A549 (cell line): Measurements from ENCODE around the gene MAPT. TPM values are rescaled to one million over a fixed set of nuclear protein-coding genes. Genes with fewer than 3 reads are reported as not detected.
A peak's percentile ranks its signal among the peaks of the same experiment; 100 is the strongest.

Experiments used
- ATAC-seq, 2 experiments: fragments of 200-7000 bp in 1 of 2; fragments of >200 bp in 1 of 2; cut with Nextera tagmentation in 1 of 2; cut with Tn5 transposase in 1 of 2; 3 replicates each; pipeline versions ENCODE4 v1.8.0 to v1.9.1; 2018 to 2020; ENCODE audit warnings: mild to moderate bottlenecking in 1 of 2, moderate library complexity in 1 of 2
- CTCF ChIA-PET: fragments of 300-600 bp; sonication (Branson Sonifier 250); formaldehyde crosslinking; extraction: SDS; loops from one replicate; lab custom pipeline; 2021; ENCODE audit warnings: antibody characterized with exemption, inconsistent platforms; lab: Yijun Ruan, JAX
- POLR2A ChIA-PET: fragments of 350-600 bp; formaldehyde crosslinking; extraction: SDS; loops from one replicate; lab custom pipeline; 2021; ENCODE audit warnings: antibody characterized with exemption, inconsistent platforms; lab: Yijun Ruan, JAX
- DNase-seq, 2 experiments: peaks; one replicate each; pipeline versions ENCODE4 v3.0.0 to v3.0.0-alpha.2; 2011 to 2016; ENCODE audit warnings: low read depth in 1 of 2, low spot score in 1 of 2
- FAIRE-seq: peaks from 2 replicates; lab custom pipeline; 2011; peaks lifted over from hg19 to GRCh38; lab: Jason Lieb, UNC
- H3K27ac ChIP-seq, 2 experiments: fragments of >200 bp; sonication (Bioruptor Twin); formaldehyde crosslinking; 3 replicates each; pipeline ENCODE4 v1.5.1; 2016 to 2017
- H3K4me1 ChIP-seq: fragments of >200 bp; sonication (Bioruptor Twin); formaldehyde crosslinking; 3 replicates; pipeline ENCODE4 v1.6.1; 2016
- H3K4me2 ChIP-seq: fragments of >200 bp; sonication (Bioruptor Twin); formaldehyde crosslinking; 3 replicates; pipeline ENCODE4 v1.6.1; 2016
- H3K4me3 ChIP-seq: fragments of >200 bp; sonication (Bioruptor Twin); formaldehyde crosslinking; 3 replicates; pipeline ENCODE4 v1.5.1; 2016
- H3K9me3 ChIP-seq: fragments of >200 bp; sonication (Bioruptor Twin); formaldehyde crosslinking; 3 replicates; pipeline ENCODE4 v1.6.1; 2016
- BHLHE40 ChIP-seq: IDR thresholded peaks from 2 replicates; pipeline ENCODE4 v1.6.1; 2012; ENCODE audit warnings: low read depth, low read length, inconsistent platforms
- CBX2 ChIP-seq: fragments of 200-600 bp; sonication (generic); IDR thresholded peaks from 2 replicates; pipeline ENCODE4 v1.6.1; 2016; ENCODE audit warnings: low read depth, mild to moderate bottlenecking, borderline replicate concordance
- CBX8 ChIP-seq: fragments of 200-600 bp; sonication (generic); IDR thresholded peaks from 2 replicates; pipeline ENCODE4 v1.6.1; 2016
- CEBPB ChIP-seq, 2 experiments: fragments of >200 bp in 1 of 2; sonication (Bioruptor Twin) in 1 of 2; formaldehyde crosslinking in 1 of 2; IDR thresholded peaks; 2 replicates each; pipeline ENCODE4 v1.6.1; 2012 to 2016
- EHF ChIP-seq: fragments of 250-450 bp; sonication (Bioruptor Pico); IDR thresholded peaks from 2 replicates; pipeline ENCODE4 v1.5.0; 2020; ENCODE audit warnings: mild to moderate bottlenecking
- EP300 ChIP-seq, 2 experiments: fragments of >200 bp; sonication (Bioruptor Twin); formaldehyde crosslinking; IDR thresholded peaks; 2 replicates in 1 of 2; 3 replicates in 1 of 2; pipeline ENCODE4 v1.6.1; 2016 to 2017
- FOSB ChIP-seq: fragments of 250-450 bp; sonication (Bioruptor Pico); IDR thresholded peaks from 2 replicates; pipeline ENCODE4 v1.5.0; 2020; ENCODE audit warnings: mild to moderate bottlenecking, moderate library complexity
- FOSL2 ChIP-seq, 2 experiments: fragments of 450-650 bp in 1 of 2; fragments of >200 bp in 1 of 2; sonication (Bioruptor Twin) in 1 of 2; formaldehyde crosslinking; IDR thresholded peaks; 2 replicates each; pipeline versions ENCODE4 v1.5.0 to v1.6.1; 2016 to 2020; ENCODE audit warnings: mild to moderate bottlenecking in 1 of 2, moderate library complexity in 1 of 2
- FOXS1 ChIP-seq: fragments of 250-450 bp; sonication (Bioruptor Pico); IDR thresholded peaks from 2 replicates; pipeline ENCODE4 v1.5.0; 2020; ENCODE audit warnings: mild to moderate bottlenecking, moderate library complexity
- GATA3 ChIP-seq: IDR thresholded peaks from 2 replicates; pipeline ENCODE4 v1.6.1; 2012; ENCODE audit warnings: borderline replicate concordance
- HOXA7 ChIP-seq: fragments of 250-450 bp; sonication (Bioruptor Pico); IDR thresholded peaks from 2 replicates; pipeline ENCODE4 v1.5.0; 2020; ENCODE audit warnings: mild to moderate bottlenecking, moderate library complexity
- HOXB13 ChIP-seq: fragments of 250-450 bp; sonication (Bioruptor Pico); IDR thresholded peaks from 2 replicates; pipeline ENCODE4 v1.5.0; 2020; ENCODE audit warnings: low read depth, mild to moderate bottlenecking, moderate library complexity
- HOXB5 ChIP-seq: fragments of 250-450 bp; sonication (Bioruptor Pico); IDR thresholded peaks from 2 replicates; pipeline ENCODE4 v1.5.0; 2020; ENCODE audit warnings: mild to moderate bottlenecking, moderate library complexity
- JUN ChIP-seq, 2 experiments: fragments of >200 bp; sonication (Bioruptor Twin); formaldehyde crosslinking; IDR thresholded peaks; 2 replicates in 1 of 2; 3 replicates in 1 of 2; pipeline ENCODE4 v1.6.1; 2016 to 2017
- MAZ ChIP-seq: fragments of 150-350 bp; IDR thresholded peaks from 2 replicates; pipeline ENCODE4 v1.6.1; 2014; ENCODE audit warnings: antibody characterized with exemption, low read depth, low read length, borderline replicate concordance
- NPAS2 ChIP-seq: fragments of 250-450 bp; sonication (Bioruptor Pico); IDR thresholded peaks from 2 replicates; pipeline ENCODE4 v1.8.0; 2022; ENCODE audit warnings: mild to moderate bottlenecking, moderate library complexity, borderline replicate concordance
- POLR2AphosphoS2 ChIP-seq: conservative IDR thresholded peaks from 2 replicates; pipeline ENCODE4 v1.6.1; 2012; ENCODE audit warnings: low read length, improper control_type of control experiment, inconsistent platforms
- RAD21 ChIP-seq, 2 experiments: fragments of >200 bp in 1 of 2; sonication (Bioruptor Twin) in 1 of 2; formaldehyde crosslinking in 1 of 2; IDR thresholded peaks in 1 of 2; conservative IDR thresholded peaks in 1 of 2; 2 replicates in 1 of 2; 3 replicates in 1 of 2; pipeline ENCODE4 v1.6.1; 2012 to 2018; ENCODE audit warnings: inconsistent platforms in 1 of 2
- RARB ChIP-seq: fragments of 250-450 bp; sonication (Bioruptor Pico); IDR thresholded peaks from 2 replicates; pipeline ENCODE4 v1.8.0; 2021; ENCODE audit warnings: mild to moderate bottlenecking, moderate library complexity
- SMC3 ChIP-seq: fragments of >200 bp; sonication (Bioruptor Twin); formaldehyde crosslinking; IDR thresholded peaks from 3 replicates; pipeline ENCODE4 v1.6.1; 2018; ENCODE audit warnings: inconsistent platforms
- TP53 ChIP-seq: fragments of 250-450 bp; sonication (Bioruptor Pico); IDR thresholded peaks from 2 replicates; pipeline ENCODE4 v1.5.0; 2021; ENCODE audit warnings: mild to moderate bottlenecking, moderate library complexity
- ZFP36 ChIP-seq: fragments of 450-650 bp; IDR thresholded peaks from 2 replicates; pipeline ENCODE4 v1.6.1; 2014; ENCODE audit warnings: borderline replicate concordance; ENCODE audit not compliant: partially characterized antibody
- WGBS: methylation state at CpG from one replicate; pipeline ENCODE4 v1.1.6; 2017; ENCODE audit errors: missing lambda C conversion rate; 5-methylcytosine and 5-hydroxymethylcytosine counted together
- polyA plus RNA-seq, 4 experiments: library from polyadenylated mRNA; depleted of rRNA in 3 of 4; stranded (reverse); fragments of >200 nt; fragmentation: RNase III in 1 of 4; extraction: RNeasy Plus Mini Kit Qiagen cat#74134 plus additional on column Dnase treatment in 1 of 4; gene quantifications; 2 replicates in 3 of 4; 3 replicates in 1 of 4; pipeline ENCODE4 v1.2.3, GENCODE V29; 2011 to 2017
- TF ChIP-seq, protein P1 (sequence below): fragments of >200 bp; sonication (Bioruptor Twin); formaldehyde crosslinking; IDR thresholded peaks from 3 replicates; pipeline ENCODE4 v1.5.1; 2016
- TF ChIP-seq, protein P2 (sequence below): IDR thresholded peaks from 2 replicates; pipeline ENCODE4 v1.6.1; 2012
- TF ChIP-seq, protein P3 (sequence below): fragments of >200 bp; sonication (Bioruptor Twin); formaldehyde crosslinking; IDR thresholded peaks from 3 replicates; pipeline ENCODE4 v1.6.1; 2016
- TF ChIP-seq, protein P4 (sequence below): IDR thresholded peaks from 2 replicates; pipeline ENCODE4 v1.6.1; 2012

MAPT gene
- polyA plus RNA-seq, 2 of the 4 experiments (the other 2 are of a cell fraction): 1.2 to 1.6 TPM

DNA sequence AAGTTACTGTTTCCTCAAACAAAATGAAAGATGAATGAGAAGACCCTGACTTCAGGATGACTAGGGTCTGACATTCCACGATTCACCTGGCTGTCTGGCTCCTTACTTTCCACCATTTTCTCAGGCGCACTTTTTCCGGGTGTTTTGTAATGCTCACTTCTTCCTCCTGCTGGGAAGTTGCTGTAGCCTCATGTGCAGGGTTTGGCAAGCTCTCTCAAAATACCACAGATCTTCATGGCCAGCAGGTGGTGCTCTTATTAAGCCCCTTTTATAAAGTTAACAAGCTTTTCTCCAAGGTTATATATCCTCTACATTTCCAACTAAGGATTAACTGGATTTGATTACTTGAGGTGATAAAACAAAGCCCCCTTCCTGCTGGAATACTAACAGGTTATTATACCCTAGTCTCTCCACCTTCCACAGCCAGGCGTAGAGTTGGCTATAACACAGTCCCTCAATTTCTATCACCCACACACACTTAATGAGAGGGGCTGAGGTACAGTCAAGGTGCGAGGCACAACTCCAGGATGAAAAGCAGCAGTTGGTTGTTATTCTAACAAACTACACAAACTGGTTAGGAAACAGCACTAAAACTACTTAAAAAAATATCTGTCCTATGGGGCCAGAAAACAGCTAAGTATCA is 150.1 kb downstream of the MAPT start:
- Histone ChIP-seq H3K4me3 (no peak overlapping the region), H3K27ac (peak overlapping the region; percentile 7 to 45; a peak in 3 of 6 replicates), H3K4me2 (peak overlapping the region; percentile 24; the same call in 2 of the 3 replicates), H3K9me3 (no peaks in the 10 kb centered on the region), H3K4me1 (peaks cover 23% of the 10 kb centered on the region)
- no peak for TF ChIP-seq ZFP36
- TF ChIP-seq FOSL2 (IDR thresholded peaks at IDR 0.05): no peak
- TF ChIP-seq FOSL2 (CRISPR knock-in tag; IDR thresholded peaks at IDR 0.05): no peak
- TF ChIP-seq EHF (CRISPR knock-in tag): no peak
- TF ChIP-seq FOXS1 (CRISPR knock-in tag): no peak
- TF ChIP-seq HOXA7 (CRISPR knock-in tag): no peak
- TF ChIP-seq HOXB5 (CRISPR knock-in tag): no peak
- no peak for TF ChIP-seq POLR2AphosphoS2
- peak; percentile 89 to 91 for TF ChIP-seq RAD21 (conservative IDR thresholded peaks at IDR 0.05 in 1 of 2, IDR thresholded peaks at IDR 0.05 in 1 of 2)
- TF ChIP-seq EP300 (IDR thresholded peaks at IDR 0.05): no peak
- 0 out of 2 replicates have a peak, but pooled peaks have one; percentile 6 for TF ChIP-seq GATA3
- TF ChIP-seq CEBPB (IDR thresholded peaks at IDR 0.05): peak in 1 of 2 experiments; percentile 61; a peak in 1 of 4 replicates
- TF ChIP-seq, protein P1, sequence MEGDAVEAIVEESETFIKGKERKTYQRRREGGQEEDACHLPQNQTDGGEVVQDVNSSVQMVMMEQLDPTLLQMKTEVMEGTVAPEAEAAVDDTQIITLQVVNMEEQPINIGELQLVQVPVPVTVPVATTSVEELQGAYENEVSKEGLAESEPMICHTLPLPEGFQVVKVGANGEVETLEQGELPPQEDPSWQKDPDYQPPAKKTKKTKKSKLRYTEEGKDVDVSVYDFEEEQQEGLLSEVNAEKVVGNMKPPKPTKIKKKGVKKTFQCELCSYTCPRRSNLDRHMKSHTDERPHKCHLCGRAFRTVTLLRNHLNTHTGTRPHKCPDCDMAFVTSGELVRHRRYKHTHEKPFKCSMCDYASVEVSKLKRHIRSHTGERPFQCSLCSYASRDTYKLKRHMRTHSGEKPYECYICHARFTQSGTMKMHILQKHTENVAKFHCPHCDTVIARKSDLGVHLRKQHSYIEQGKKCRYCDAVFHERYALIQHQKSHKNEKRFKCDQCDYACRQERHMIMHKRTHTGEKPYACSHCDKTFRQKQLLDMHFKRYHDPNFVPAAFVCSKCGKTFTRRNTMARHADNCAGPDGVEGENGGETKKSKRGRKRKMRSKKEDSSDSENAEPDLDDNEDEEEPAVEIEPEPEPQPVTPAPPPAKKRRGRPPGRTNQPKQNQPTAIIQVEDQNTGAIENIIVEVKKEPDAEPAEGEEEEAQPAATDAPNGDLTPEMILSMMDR: peak; percentile 99
- TF ChIP-seq, protein P2, sequence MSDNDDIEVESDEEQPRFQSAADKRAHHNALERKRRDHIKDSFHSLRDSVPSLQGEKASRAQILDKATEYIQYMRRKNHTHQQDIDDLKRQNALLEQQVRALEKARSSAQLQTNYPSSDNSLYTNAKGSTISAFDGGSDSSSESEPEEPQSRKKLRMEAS: peak; percentile 71
- TF ChIP-seq SMC3: peak; percentile 94
- TF ChIP-seq JUN (IDR thresholded peaks at IDR 0.05): 0 out of 5 replicates have a peak, but pooled peaks of 1 of the 2 experiments have one; percentile 34
- CTCF ChIA-PET: interaction anchor here (0.6 to 10.5 kb wide), 53 partner anchors 11 to 717 kb away, joined by 3 to 183 read pairs (median 6); partner anchors contain the start of gene KANSL1
- DNase-seq: peak; percentile 81 to 93
- POLR2A ChIA-PET: interaction anchor here (0.5 to 1.4 kb wide), 4 partner anchors 9 to 168 kb away, joined by 3 to 23 read pairs (median 6); partner anchors contain the start of gene KANSL1
- WGBS: 38% methylated on average over 5 of the region's 5 CpGs
- FAIRE-seq: peak; percentile 97
- peak; percentile 91 to 96 for ATAC-seq

DNA sequence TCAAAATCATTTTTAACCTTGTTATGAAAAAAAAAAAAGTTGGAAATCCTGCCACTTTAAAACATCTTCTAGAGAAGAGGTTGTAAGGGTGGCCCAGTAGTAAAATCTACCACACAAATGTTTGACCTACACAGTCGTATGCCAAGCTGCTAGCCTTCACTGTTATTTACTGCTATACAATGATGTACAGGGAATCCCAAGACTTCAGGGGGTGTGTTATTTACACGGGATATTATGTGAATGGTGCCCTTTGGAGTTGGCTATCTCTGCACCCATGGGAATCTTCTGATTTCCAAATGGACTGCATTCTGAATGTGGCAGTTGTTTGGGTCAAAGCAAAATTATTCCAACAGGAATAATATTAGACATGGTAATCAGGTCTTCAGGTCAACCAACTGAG is 150.6 kb downstream of the MAPT start:
- Histone ChIP-seq H3K4me1 (peaks cover 23% of the 10 kb centered on the region), H3K9me3 (no peaks in the 10 kb centered on the region), H3K27ac (no peak overlapping the region; a peak in 1 of 6 replicates), H3K4me2 (no peak overlapping the region), H3K4me3 (no peak overlapping the region)
- DNase-seq (no peak), ATAC-seq (peak; percentile 25 to 45; a peak in 4 of 6 replicates), FAIRE-seq (no peak)
- ChIA-PET POLR2A (interaction anchor here (0.5 to 1.4 kb wide), 3 partner anchors 10 to 148 kb away, joined by 3 to 23 read pairs (median 5); partner anchors contain the start of gene KANSL1), CTCF (interaction anchor here (0.6 to 10.5 kb wide), 51 partner anchors 11 to 221 kb away, joined by 3 to 183 read pairs (median 6); partner anchors contain the start of gene KANSL1)
- TF ChIP-seq, protein P3, sequence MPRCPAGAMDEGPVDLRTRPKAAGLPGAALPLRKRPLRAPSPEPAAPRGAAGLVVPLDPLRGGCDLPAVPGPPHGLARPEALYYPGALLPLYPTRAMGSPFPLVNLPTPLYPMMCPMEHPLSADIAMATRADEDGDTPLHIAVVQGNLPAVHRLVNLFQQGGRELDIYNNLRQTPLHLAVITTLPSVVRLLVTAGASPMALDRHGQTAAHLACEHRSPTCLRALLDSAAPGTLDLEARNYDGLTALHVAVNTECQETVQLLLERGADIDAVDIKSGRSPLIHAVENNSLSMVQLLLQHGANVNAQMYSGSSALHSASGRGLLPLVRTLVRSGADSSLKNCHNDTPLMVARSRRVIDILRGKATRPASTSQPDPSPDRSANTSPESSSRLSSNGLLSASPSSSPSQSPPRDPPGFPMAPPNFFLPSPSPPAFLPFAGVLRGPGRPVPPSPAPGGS: no peak
- TF ChIP-seq HOXA7 (CRISPR knock-in tag): no peak
- no peak for TF ChIP-seq FOSB (CRISPR knock-in tag)
- no peak for TF ChIP-seq SMC3
- TF ChIP-seq, protein P1: no peak
- no peak for TF ChIP-seq RAD21 (conservative IDR thresholded peaks at IDR 0.05 in 1 of 2, IDR thresholded peaks at IDR 0.05 in 1 of 2)
- no peak for TF ChIP-seq JUN (IDR thresholded peaks at IDR 0.05)
- no peak for TF ChIP-seq EHF (CRISPR knock-in tag)
- no peak for TF ChIP-seq TP53 (CRISPR knock-in tag)
- TF ChIP-seq CBX2: no peak
- TF ChIP-seq POLR2AphosphoS2: no peak
- no peak for TF ChIP-seq HOXB13 (CRISPR knock-in tag)
- TF ChIP-seq RARB: no peak
- no peak for TF ChIP-seq FOSL2 (IDR thresholded peaks at IDR 0.05)
- no peak for TF ChIP-seq FOSL2 (CRISPR knock-in tag; IDR thresholded peaks at IDR 0.05)
- no peak for TF ChIP-seq CBX8
- no peak for TF ChIP-seq NPAS2
- TF ChIP-seq MAZ: no peak
- TF ChIP-seq, protein P4, sequence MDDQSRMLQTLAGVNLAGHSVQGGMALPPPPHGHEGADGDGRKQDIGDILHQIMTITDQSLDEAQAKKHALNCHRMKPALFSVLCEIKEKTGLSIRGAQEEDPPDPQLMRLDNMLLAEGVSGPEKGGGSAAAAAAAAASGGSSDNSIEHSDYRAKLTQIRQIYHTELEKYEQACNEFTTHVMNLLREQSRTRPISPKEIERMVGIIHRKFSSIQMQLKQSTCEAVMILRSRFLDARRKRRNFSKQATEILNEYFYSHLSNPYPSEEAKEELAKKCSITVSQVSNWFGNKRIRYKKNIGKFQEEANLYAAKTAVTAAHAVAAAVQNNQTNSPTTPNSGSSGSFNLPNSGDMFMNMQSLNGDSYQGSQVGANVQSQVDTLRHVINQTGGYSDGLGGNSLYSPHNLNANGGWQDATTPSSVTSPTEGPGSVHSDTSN: no peak
- no peak for TF ChIP-seq BHLHE40
- WGBS: 40% methylated on average over 2 of the region's 2 CpGs
